GM12875 (cell line): ENCODE data around the gene PDE11A.
"Not testable (repeated sequence)": the region's sequence is repeated elsewhere in the genome, so short reads cannot be mapped to it uniquely, and the experiment has no call there.

ENCODE experiments used
- H3K4me3 ChIP-seq: one replicate; pipeline ENCODE4 v1.5.1; 2011; ENCODE audit warnings: low read depth, low read length, control low read depth
- CTCF ChIP-seq: IDR thresholded peaks from 2 replicates; pipeline ENCODE4 v1.5.1; 2011; ENCODE audit warnings: low read depth, mild to moderate bottlenecking, control low read depth, inconsistent platforms, low read length, moderate library complexity, borderline replicate concordance; ENCODE audit not compliant: insufficient read depth

The PDE11A gene

GRCh38 chr2:177869912-177870311, 202.7 kb downstream of the PDE11A start:
- TF ChIP-seq CTCF: no peak
- no peak overlapping the region for H3K4me3 ChIP-seq

GRCh38 chr2:177869209-177869608, 203.4 kb downstream of the PDE11A start:
- H3K4me3 ChIP-seq: no peak overlapping the region
- no peak for TF ChIP-seq CTCF

GRCh38 chr2:177868806-177869205, 203.8 kb downstream of the PDE11A start:
- H3K4me3 ChIP-seq: no peak overlapping the region
- TF ChIP-seq CTCF: no peak

- no peak for TF ChIP-seq CTCF
- H3K4me3 ChIP-seq: no peak overlapping the region
Observed at GRCh38 chr2:177857538-177857937, 215.0 kb downstream of the PDE11A start.

- H3K4me3 ChIP-seq: no peak overlapping the region
- no peak for TF ChIP-seq CTCF
Observed at GRCh38 chr2:177852389-177852788, 220.2 kb downstream of the PDE11A start.

- TF ChIP-seq CTCF: no peak
- no peak overlapping the region for H3K4me3 ChIP-seq
Observed at GRCh38 chr2:177843188-177843587, 229.4 kb downstream of the PDE11A start.

- TF ChIP-seq CTCF: no peak
- H3K4me3 ChIP-seq: no peak overlapping the region
Observed at GRCh38 chr2:177842243-177842642, 230.3 kb downstream of the PDE11A start.

- H3K4me3 ChIP-seq: not testable (repeated sequence)
Observed at GRCh38 chr2:177835418-177836204, 237.0 kb downstream of the PDE11A start.
